PC-3 (cell line): Measurements from ENCODE around the gene WDFY4.

ENCODE experiments used
- EZH2 ChIP-seq: fragments of 300-600 bp; sonication (generic); IDR thresholded peaks from one replicate; pipeline ENCODE4 v1.6.1; 2017; ENCODE audit warnings: antibody characterized with exemption, mild to moderate bottlenecking, low read length; ENCODE audit not compliant: unreplicated experiment
- EZH2phosphoT487 ChIP-seq: fragments of 300-600 bp; sonication (generic); IDR thresholded peaks from 2 replicates; pipeline ENCODE4 v1.6.1; 2018; ENCODE audit warnings: mild to moderate bottlenecking, antibody characterized with exemption, low read length, borderline replicate concordance
- TF ChIP-seq, protein P1 (sequence below): fragments of 300-600 bp; sonication (generic); conservative IDR thresholded peaks from 2 replicates; pipeline ENCODE4 v1.5.1; 2017; ENCODE audit warnings: antibody characterized with exemption, low read depth, mild to moderate bottlenecking, low read length

DNA sequence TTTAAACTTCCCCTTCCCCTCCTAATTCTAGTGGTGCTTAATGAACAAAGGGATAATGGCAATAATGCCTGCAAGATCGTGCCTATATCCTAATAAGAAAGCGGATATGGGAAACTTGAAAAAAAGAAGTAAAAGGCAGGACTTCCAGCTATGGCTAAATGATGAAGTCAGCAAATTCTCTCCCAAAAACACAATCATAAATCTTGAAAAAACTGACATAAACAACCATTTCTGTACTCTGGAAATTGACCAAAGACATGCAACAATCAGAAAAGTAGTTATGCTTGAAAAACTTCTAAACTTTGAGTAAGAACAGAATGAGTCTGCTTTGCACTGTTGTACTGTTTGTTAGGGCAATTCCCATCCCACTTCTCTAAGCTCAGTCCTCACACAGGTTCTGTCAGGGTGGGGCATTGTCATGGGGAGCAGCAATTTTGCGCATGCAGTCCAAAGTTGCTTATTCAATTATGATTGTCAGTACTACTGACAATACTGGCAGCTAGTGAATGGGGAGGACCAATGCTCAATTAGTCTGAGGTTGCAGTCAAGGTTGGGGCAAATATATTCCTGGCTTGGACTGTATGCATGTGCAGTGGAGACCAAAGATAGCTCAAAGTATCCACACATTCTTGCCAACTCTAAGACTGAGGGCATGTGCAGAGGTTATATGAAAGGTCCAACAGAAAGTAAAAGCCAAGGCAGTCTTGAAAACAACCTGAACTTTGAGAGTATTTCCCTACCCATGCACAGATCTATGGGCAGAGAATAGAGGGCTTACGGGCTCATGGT lies 45.7 kb upstream of the WDFY4 start:
- TF ChIP-seq, protein P1, sequence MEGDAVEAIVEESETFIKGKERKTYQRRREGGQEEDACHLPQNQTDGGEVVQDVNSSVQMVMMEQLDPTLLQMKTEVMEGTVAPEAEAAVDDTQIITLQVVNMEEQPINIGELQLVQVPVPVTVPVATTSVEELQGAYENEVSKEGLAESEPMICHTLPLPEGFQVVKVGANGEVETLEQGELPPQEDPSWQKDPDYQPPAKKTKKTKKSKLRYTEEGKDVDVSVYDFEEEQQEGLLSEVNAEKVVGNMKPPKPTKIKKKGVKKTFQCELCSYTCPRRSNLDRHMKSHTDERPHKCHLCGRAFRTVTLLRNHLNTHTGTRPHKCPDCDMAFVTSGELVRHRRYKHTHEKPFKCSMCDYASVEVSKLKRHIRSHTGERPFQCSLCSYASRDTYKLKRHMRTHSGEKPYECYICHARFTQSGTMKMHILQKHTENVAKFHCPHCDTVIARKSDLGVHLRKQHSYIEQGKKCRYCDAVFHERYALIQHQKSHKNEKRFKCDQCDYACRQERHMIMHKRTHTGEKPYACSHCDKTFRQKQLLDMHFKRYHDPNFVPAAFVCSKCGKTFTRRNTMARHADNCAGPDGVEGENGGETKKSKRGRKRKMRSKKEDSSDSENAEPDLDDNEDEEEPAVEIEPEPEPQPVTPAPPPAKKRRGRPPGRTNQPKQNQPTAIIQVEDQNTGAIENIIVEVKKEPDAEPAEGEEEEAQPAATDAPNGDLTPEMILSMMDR, result no peak
- TF ChIP-seq EZH2, result no peak
- TF ChIP-seq EZH2phosphoT487, result no peak
